Gastroesophageal sphincter (tissue), 3 donors: ENCODE measurements around the gene C18orf54.

Experiments
- POLR2A ChIP-seq, 2 donors: fragments of 450-650 bp; IDR thresholded peaks; one replicate each; pipeline ENCODE4 v1.6.1; 2017; ENCODE audit warnings: antibody characterized with exemption in 2 of 2, mild to moderate bottlenecking in 2 of 2, moderate library complexity in 1 of 2
- TF ChIP-seq, protein P1 (sequence below), 4 experiments: fragments of 200-600 bp in 2 of 4; fragments of 450-650 bp in 2 of 4; sonication (generic) in 1 of 4; IDR thresholded peaks; one replicate each; pipeline ENCODE4 v1.5.1; 2017 to 2019; ENCODE audit warnings: antibody characterized with exemption in 4 of 4, mild to moderate bottlenecking in 2 of 4, moderate library complexity in 2 of 4

DNA sequence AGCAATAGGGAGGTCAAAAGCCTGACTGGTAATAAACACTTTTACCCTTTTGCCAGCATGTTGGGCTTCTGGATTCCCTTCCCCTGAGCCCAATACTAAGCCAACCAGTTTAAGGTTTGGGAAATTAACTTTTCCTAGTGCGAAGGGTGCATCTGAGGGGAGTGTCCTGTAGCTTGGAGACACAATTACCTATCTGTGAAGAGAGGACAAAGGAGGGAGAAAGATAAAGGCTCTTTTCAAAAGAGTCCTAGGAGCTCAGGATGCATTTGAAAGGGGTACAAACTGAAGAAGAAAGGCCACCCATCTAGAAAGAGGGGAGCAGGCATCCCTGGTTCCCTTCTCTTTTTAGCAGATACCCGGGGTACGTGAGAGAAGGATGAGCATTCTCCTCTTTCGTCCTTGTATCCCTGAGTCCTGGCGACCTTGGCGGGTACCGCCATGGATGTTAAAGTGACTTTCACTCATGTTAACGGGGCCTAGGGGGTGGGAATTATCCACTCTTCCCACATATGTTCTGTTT lies 25.1 kb downstream of the C18orf54 start:
- TF ChIP-seq, protein P1, sequence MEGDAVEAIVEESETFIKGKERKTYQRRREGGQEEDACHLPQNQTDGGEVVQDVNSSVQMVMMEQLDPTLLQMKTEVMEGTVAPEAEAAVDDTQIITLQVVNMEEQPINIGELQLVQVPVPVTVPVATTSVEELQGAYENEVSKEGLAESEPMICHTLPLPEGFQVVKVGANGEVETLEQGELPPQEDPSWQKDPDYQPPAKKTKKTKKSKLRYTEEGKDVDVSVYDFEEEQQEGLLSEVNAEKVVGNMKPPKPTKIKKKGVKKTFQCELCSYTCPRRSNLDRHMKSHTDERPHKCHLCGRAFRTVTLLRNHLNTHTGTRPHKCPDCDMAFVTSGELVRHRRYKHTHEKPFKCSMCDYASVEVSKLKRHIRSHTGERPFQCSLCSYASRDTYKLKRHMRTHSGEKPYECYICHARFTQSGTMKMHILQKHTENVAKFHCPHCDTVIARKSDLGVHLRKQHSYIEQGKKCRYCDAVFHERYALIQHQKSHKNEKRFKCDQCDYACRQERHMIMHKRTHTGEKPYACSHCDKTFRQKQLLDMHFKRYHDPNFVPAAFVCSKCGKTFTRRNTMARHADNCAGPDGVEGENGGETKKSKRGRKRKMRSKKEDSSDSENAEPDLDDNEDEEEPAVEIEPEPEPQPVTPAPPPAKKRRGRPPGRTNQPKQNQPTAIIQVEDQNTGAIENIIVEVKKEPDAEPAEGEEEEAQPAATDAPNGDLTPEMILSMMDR (IDR thresholded peaks at IDR 0.05) = no peak
- no peak for TF ChIP-seq POLR2A (IDR thresholded peaks at IDR 0.05)
